SU-DHL-6 (cell line): ENCODE results near the gene DYNC1H1.

Experiments used
- H2AFZ ChIP-seq: fragments of 200-600 bp; sonication (generic); 2 replicates; pipeline ENCODE4 v1.6.1; 2014; ENCODE audit warnings: low read depth, mild to moderate bottlenecking, moderate library complexity, mixed read lengths, antibody characterized with exemption, low read length; ENCODE audit not compliant: severe bottlenecking
- H3F3A ChIP-seq: fragments of 200-600 bp; shearing (Covaris generic); 2 replicates; pipeline ENCODE4 v1.6.0; 2016; ENCODE audit warnings: antibody characterized with exemption, mild to moderate bottlenecking; ENCODE audit not compliant: insufficient read depth
- H3K27ac ChIP-seq: fragments of 200-600 bp; sonication (generic); 2 replicates; pipeline ENCODE4 v1.5.1; 2016; ENCODE audit warnings: low read depth, mild to moderate bottlenecking, low read length, moderate library complexity, mixed read lengths
- H3K27me3 ChIP-seq: fragments of 200-600 bp; sonication (generic), shearing (Covaris generic); 2 replicates; pipeline ENCODE4 v1.6.0; 2014; ENCODE audit warnings: mild to moderate bottlenecking, low read length
- H3K36me3 ChIP-seq: fragments of 200-600 bp; sonication (generic); 2 replicates; pipeline ENCODE4 v1.6.1; 2014; ENCODE audit warnings: mild to moderate bottlenecking, low read length, mixed read lengths
- H3K4me2 ChIP-seq: fragments of 300-600, 200-600 bp; shearing (Covaris generic), sonication (generic); 2 replicates; pipeline ENCODE4 v1.6.0; 2014; ENCODE audit warnings: low read length, low read depth, mild to moderate bottlenecking; ENCODE audit not compliant: poor library complexity, severe bottlenecking
- H3K4me3 ChIP-seq: fragments of 200-600 bp; sonication (generic); 2 replicates; pipeline ENCODE4 v1.5.1; 2014; ENCODE audit warnings: antibody characterized with exemption, low read length, mild to moderate bottlenecking, mixed read lengths; ENCODE audit not compliant: insufficient read depth, poor library complexity, severe bottlenecking
- H3K79me2 ChIP-seq: fragments of 200-600 bp; sonication (generic); 2 replicates; pipeline ENCODE4 v1.6.1; 2014; ENCODE audit warnings: mild to moderate bottlenecking, low read length, moderate library complexity; ENCODE audit not compliant: insufficient read depth
- H3K9ac ChIP-seq: fragments of 200-600 bp; sonication (generic); 2 replicates; pipeline ENCODE4 v1.7.0; 2014; ENCODE audit warnings: mild to moderate bottlenecking, low read length
- H3K9me2 ChIP-seq: fragments of 200-600 bp; sonication (generic); replicated peaks from 2 replicates; pipeline ENCODE4 v1.6.1; 2014; ENCODE audit warnings: low read length; ENCODE audit not compliant: insufficient read depth
- H3K9me3 ChIP-seq: fragments of 200-600 bp; sonication (generic); 2 replicates; pipeline ENCODE4 v1.6.1; 2014; ENCODE audit warnings: low read length, mixed read lengths; ENCODE audit not compliant: insufficient read depth
- H4K20me1 ChIP-seq: fragments of 200-600 bp; sonication (generic); 2 replicates; pipeline ENCODE4 v1.6.1; 2014; ENCODE audit warnings: low read depth, mild to moderate bottlenecking, antibody characterized with exemption, low read length, moderate library complexity, mixed read lengths
- CTCF ChIP-seq: fragments of 200-600 bp; sonication (generic); IDR thresholded peaks from one replicate; pipeline ENCODE4 v1.5.1; 2017; ENCODE audit warnings: antibody characterized with exemption, mild to moderate bottlenecking, low read length, moderate library complexity; ENCODE audit not compliant: insufficient read depth, poor library complexity, severe bottlenecking
- EZH2phosphoT487 ChIP-seq: fragments of 200-600 bp; sonication (generic), shearing (Covaris generic); conservative IDR thresholded peaks from 2 replicates; pipeline ENCODE4 v1.6.1; 2018; ENCODE audit warnings: mild to moderate bottlenecking, antibody characterized with exemption, low read length, moderate library complexity, mixed read lengths

Gene DYNC1H1

DNA sequence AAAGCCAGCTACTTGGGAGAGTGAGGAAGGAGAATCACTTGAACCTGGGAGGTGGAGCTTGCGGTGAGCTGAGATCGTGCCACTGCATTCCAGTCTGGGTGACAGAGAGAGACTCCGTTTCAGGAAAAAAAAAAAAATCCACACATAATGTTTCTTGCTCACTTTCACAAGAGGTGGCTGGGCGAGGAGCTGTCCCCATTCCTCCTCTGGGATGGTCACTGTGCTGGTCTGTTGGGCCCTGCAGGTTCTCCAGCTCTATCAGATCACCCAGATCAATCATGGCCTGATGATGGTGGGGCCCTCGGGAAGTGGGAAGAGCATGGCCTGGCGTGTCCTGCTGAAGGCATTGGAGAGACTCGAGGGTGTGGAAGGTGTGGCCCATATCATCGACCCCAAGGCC is 47.3 kb downstream of the DYNC1H1 start:
- no peak overlapping the region for H3K9ac ChIP-seq
- H3K9me3 ChIP-seq = no peaks in the 10 kb centered on the region
- H2AFZ ChIP-seq = no peak overlapping the region
- H3K4me2 ChIP-seq = no peak overlapping the region
- H3K27me3 ChIP-seq = no peaks in the 10 kb centered on the region
- no peak overlapping the region for H3K27ac ChIP-seq
- H3K36me3 ChIP-seq = peaks cover 16% of the 10 kb centered on the region; the same call in 1 of the 2 replicates
- H3K79me2 ChIP-seq = no peaks in the 10 kb centered on the region
- no peaks in the 10 kb centered on the region for H3K9me2 ChIP-seq
- no peak overlapping the region for H3K4me3 ChIP-seq
- no peaks in the 10 kb centered on the region for H3F3A ChIP-seq
- no peaks in the 10 kb centered on the region for H4K20me1 ChIP-seq
- TF ChIP-seq CTCF (no peak), EZH2phosphoT487 (no peak)

- TF ChIP-seq EZH2phosphoT487 = no peak
- no peak for TF ChIP-seq CTCF
- Histone ChIP-seq H3K27ac (no peak overlapping the region), H4K20me1 (no peaks in the 10 kb centered on the region), H3K79me2 (no peaks in the 10 kb centered on the region), H3K9ac (no peak overlapping the region), H3K27me3 (no peaks in the 10 kb centered on the region), H3K4me3 (no peak overlapping the region), H2AFZ (no peak overlapping the region), H3K9me2 (no peaks in the 10 kb centered on the region), H3K4me2 (no peak overlapping the region), H3F3A (no peaks in the 10 kb centered on the region), H3K9me3 (no peaks in the 10 kb centered on the region), H3K36me3 (peaks cover 11% of the 10 kb centered on the region; the same call in 1 of the 2 replicates)
Measured at GRCh38 chr14:102012336-102012735, 48.0 kb downstream of the DYNC1H1 start.

GRCh38 chr14:102013669-102014200 is 49.4 kb downstream of the DYNC1H1 start:
- Histone ChIP-seq H2AFZ (no peak overlapping the region), H3K79me2 (no peaks in the 10 kb centered on the region), H3K36me3 (peaks cover 11% of the 10 kb centered on the region; the same call in 1 of the 2 replicates), H3K27me3 (no peaks in the 10 kb centered on the region), H3K9me3 (no peaks in the 10 kb centered on the region), H3K9me2 (no peaks in the 10 kb centered on the region), H3F3A (no peaks in the 10 kb centered on the region), H3K9ac (no peak overlapping the region), H4K20me1 (no peaks in the 10 kb centered on the region), H3K4me3 (no peak overlapping the region), H3K4me2 (no peak overlapping the region), H3K27ac (no peak overlapping the region)
- no peak for TF ChIP-seq CTCF
